HepG2 (cell line): ENCODE measurements around the gene UBR7. TPM values are rescaled to one million over a fixed set of nuclear protein-coding genes. Genes with fewer than 3 reads are reported as not detected.

Experiments
- ARID5B ChIP-seq: IDR thresholded peaks from 2 replicates; pipeline ENCODE4 v1.4.0; 2020; ENCODE audit warnings: mild to moderate bottlenecking, missing genetic modification reagents
- ELF4 ChIP-seq: sonication (generic); formaldehyde crosslinking; IDR thresholded peaks from 2 replicates; pipeline ENCODE4 v1.5.0; 2020; ENCODE audit warnings: missing genetic modification reagents, mild to moderate bottlenecking, moderate library complexity, borderline replicate concordance
- GATAD2A ChIP-seq: IDR thresholded peaks from 2 replicates; pipeline ENCODE4 v1.6.1; 2016
- MED1 ChIP-seq: sonication (generic); formaldehyde crosslinking; IDR thresholded peaks from 2 replicates; pipeline ENCODE4 v1.4.0; 2020; ENCODE audit warnings: missing genetic modification reagents
- MTA1 ChIP-seq: sonication (generic); formaldehyde crosslinking; IDR thresholded peaks from 2 replicates; pipeline ENCODE4 v1.4.0; 2020; ENCODE audit warnings: missing genetic modification reagents, mild to moderate bottlenecking, borderline replicate concordance
- MTERF4 ChIP-seq: sonication (generic); formaldehyde crosslinking; IDR thresholded peaks from 2 replicates; pipeline ENCODE4 v1.8.0; 2023; ENCODE audit warnings: mild to moderate bottlenecking, missing genetic modification reagents
- NR2F6 ChIP-seq, 2 experiments: IDR thresholded peaks; 2 replicates each; pipeline ENCODE4 v1.6.1; 2016; ENCODE audit warnings: antibody characterized with exemption in 1 of 2, mild to moderate bottlenecking in 1 of 2
- ONECUT2 ChIP-seq: sonication (generic); formaldehyde crosslinking; IDR thresholded peaks from 2 replicates; pipeline ENCODE4 v1.4.0; 2020; ENCODE audit warnings: missing genetic modification reagents
- RBFOX2 ChIP-seq: fragments of 200-400 bp; formaldehyde crosslinking; IDR thresholded peaks from 2 replicates; pipeline ENCODE4 v1.6.1; 2017; ENCODE audit warnings: low read depth, mild to moderate bottlenecking, low read length
- SAP130 ChIP-seq: IDR thresholded peaks from 2 replicates; pipeline ENCODE4 v1.6.1; 2016; ENCODE audit warnings: low read depth
- SIX1 ChIP-seq: sonication (generic); formaldehyde crosslinking; IDR thresholded peaks from 2 replicates; pipeline ENCODE4 v1.4.0; 2020; ENCODE audit warnings: missing genetic modification reagents, borderline replicate concordance
- SOX13 ChIP-seq, 3 experiments: fragments of 450-650 bp in 1 of 3; sonication (generic) in 1 of 3; formaldehyde crosslinking in 1 of 3; IDR thresholded peaks in 2 of 3; conservative IDR thresholded peaks in 1 of 3; 2 replicates each; pipeline versions ENCODE4 v1.5.0 to v1.6.1; 2016 to 2020; ENCODE audit warnings: antibody characterized with exemption in 1 of 3, mild to moderate bottlenecking in 1 of 3, missing compliant biosample characterization in 1 of 3, missing genetic modification reagents in 1 of 3, moderate library complexity in 1 of 3
- TARDBP ChIP-seq: sonication (generic); formaldehyde crosslinking; IDR thresholded peaks from 2 replicates; pipeline ENCODE4 v1.8.0; 2022; ENCODE audit warnings: mild to moderate bottlenecking, missing genetic modification reagents
- ZBTB8A ChIP-seq: sonication (generic); formaldehyde crosslinking; IDR thresholded peaks from 2 replicates; pipeline ENCODE4 v1.4.0; 2020; ENCODE audit warnings: mild to moderate bottlenecking, low read depth, missing genetic modification reagents, borderline replicate concordance
- ZNF205 ChIP-seq: IDR thresholded peaks from 2 replicates; pipeline ENCODE4 v1.6.1; 2018; ENCODE audit warnings: missing biosample characterization, missing genetic modification reagents
- ZNF574 ChIP-seq: sonication (generic); formaldehyde crosslinking; IDR thresholded peaks from 2 replicates; pipeline ENCODE4 v1.4.0; 2020; ENCODE audit warnings: missing genetic modification reagents
- ZNF589 ChIP-seq: sonication (generic); formaldehyde crosslinking; conservative IDR thresholded peaks from 2 replicates; pipeline ENCODE4 v1.8.0; 2022; ENCODE audit warnings: mild to moderate bottlenecking, moderate library complexity, missing genetic modification reagents
- ZNF792 ChIP-seq: IDR thresholded peaks from 2 replicates; pipeline ENCODE4 v1.6.1; 2016
- polyA plus RNA-seq, 8 experiments: library from polyadenylated mRNA; depleted of rRNA in 3 of 8; stranded (reverse) in 7 of 8; unstranded in 1 of 8; fragments of >200 nt; fragmentation: Illumina TruSeq in 4 of 8; extraction: Trizol in 4 of 8; gene quantifications; 2 replicates each; pipeline versions ENCODE4 v1.2.1 to v1.2.3, GENCODE V29; 2011 to 2016; ENCODE audit warnings: low read depth in 4 of 8, missing spikeins in 1 of 8, mixed read lengths in 1 of 8; ENCODE audit not compliant: insufficient read depth in 1 of 8
- total RNA-seq, 5 experiments: library from RNA; depleted of rRNA; stranded (reverse); fragments of >200 nt; fragmentation: Illumina TruSeq; extraction: Trizol; gene quantifications; 2 replicates each; pipeline ENCODE4 v1.2.3, GENCODE V29; 2016; ENCODE audit warnings: low read depth in 1 of 5

The UBR7 gene
- total and polyA plus RNA-seq, 2 of the 13 experiments (the other 11 are each of a cell fraction or from before 2014, with no cell fraction given): 11.0 to 19.7 TPM

GRCh38 chr14:93175492-93175891 lies 31.6 kb upstream of the UBR7 start (continued):
- peak; percentile 61; the same call in 1 of the 2 replicates for TF ChIP-seq ARID5B (CRISPR knock-in tag)
- TF ChIP-seq ZNF589 (CRISPR knock-in tag): no peak
- no peak for TF ChIP-seq ZNF574 (CRISPR knock-in tag)
- no peak for TF ChIP-seq RBFOX2
- no peak for TF ChIP-seq MTA1 (CRISPR knock-in tag)
- TF ChIP-seq ELF4 (CRISPR knock-in tag): 0 out of 2 replicates have a peak, but pooled peaks have one; percentile 48
- TF ChIP-seq MED1 (CRISPR knock-in tag): peak; percentile 67
- no peak for TF ChIP-seq ZNF205 (CRISPR knock-in tag)
- no peak for TF ChIP-seq ZBTB8A (CRISPR knock-in tag)
- TF ChIP-seq MTERF4 (CRISPR knock-in tag): no peak
- TF ChIP-seq GATAD2A (CRISPR knock-in tag): 0 out of 2 replicates have a peak, but pooled peaks have one; percentile 16
- no peak for TF ChIP-seq SOX13 (IDR thresholded peaks at IDR 0.05)
- TF ChIP-seq SOX13 (CRISPR knock-in tag; conservative IDR thresholded peaks at IDR 0.05 in 1 of 2, IDR thresholded peaks at IDR 0.05 in 1 of 2): peak in 1 of 2 experiments; percentile 18; a peak in 1 of 4 replicates
- TF ChIP-seq NR2F6 (IDR thresholded peaks at IDR 0.05): peak; percentile 21; the same call in 1 of the 2 replicates
- peak; percentile 76 for TF ChIP-seq NR2F6 (CRISPR knock-in tag; IDR thresholded peaks at IDR 0.05)
- peak; percentile 82; the same call in 1 of the 2 replicates for TF ChIP-seq SIX1 (CRISPR knock-in tag)
- no peak for TF ChIP-seq ONECUT2 (CRISPR knock-in tag)
- peak; percentile 40; the same call in 1 of the 2 replicates for TF ChIP-seq SAP130 (CRISPR knock-in tag)
- TF ChIP-seq ZNF792 (CRISPR knock-in tag): no peak
- TF ChIP-seq TARDBP (CRISPR knock-in tag): no peak
